SK-N-MC (cell line): ENCODE measurements around the gene PPP1R15B.

Experiments
- EZH2 ChIP-seq: fragments of 200-600 bp; sonication (generic); IDR thresholded peaks from one replicate; pipeline ENCODE4 v1.6.1; 2017; ENCODE audit warnings: antibody characterized with exemption
- POLR2AphosphoS5 ChIP-seq: IDR thresholded peaks from 2 replicates; pipeline ENCODE4 v1.6.1; 2012; ENCODE audit warnings: mild to moderate bottlenecking, low read depth, low read length, borderline replicate concordance

GRCh38 chr1:204446413-204447111 is 34.9 kb upstream of the PPP1R15B start:
- TF ChIP-seq POLR2AphosphoS5 (no peak), EZH2 (no peak)
